SJSA1 (cell line): ENCODE data around the gene PALMD. TPM values are rescaled to one million over a fixed set of nuclear protein-coding genes. Genes with fewer than 3 reads are reported as not detected.

Experiments
- DNase-seq, 2 experiments: peaks; one replicate each; pipeline ENCODE4 v3.0.0-alpha.2; 2015 to 2020; ENCODE audit warnings: low spot score in 2 of 2, low read depth in 1 of 2
- H3K27ac ChIP-seq: fragments of 250-450 bp; sonication (Bioruptor Pico); 2 replicates; pipeline ENCODE4 v1.5.1; 2020; ENCODE audit warnings: mild to moderate bottlenecking, moderate library complexity
- H3K27me3 ChIP-seq: fragments of 250-450 bp; sonication (Bioruptor Pico); replicated peaks from 2 replicates; pipeline ENCODE4 v1.5.1; 2020; ENCODE audit warnings: mild to moderate bottlenecking, moderate library complexity
- H3K36me3 ChIP-seq: fragments of 250-450 bp; sonication (Bioruptor Pico); 2 replicates; pipeline ENCODE4 v1.5.1; 2020; ENCODE audit warnings: mild to moderate bottlenecking
- H3K4me1 ChIP-seq: fragments of 250-450 bp; sonication (Bioruptor Pico); replicated peaks from 2 replicates; pipeline ENCODE4 v1.6.1; 2021; ENCODE audit warnings: mild to moderate bottlenecking
- H3K4me3 ChIP-seq: fragments of 250-450 bp; sonication (Bioruptor Pico); 2 replicates; pipeline ENCODE4 v1.5.1; 2020; ENCODE audit warnings: mild to moderate bottlenecking
- H3K9me3 ChIP-seq: fragments of 250-450 bp; sonication (Bioruptor Pico); replicated peaks from 2 replicates; pipeline ENCODE4 v1.5.1; 2020; ENCODE audit warnings: mild to moderate bottlenecking
- total RNA-seq: library from RNA; depleted of rRNA; stranded (reverse); fragments of >200 nt; shearing (Covaris generic); gene quantifications from 2 replicates; pipeline ENCODE4 v1.2.3, GENCODE V29; 2014

The PALMD gene
- total RNA-seq, 1 experiment from 2014 or later: 9.9 TPM

GRCh38 chr1:99674115-99675064, 28.5 kb downstream of the PALMD start:
- H3K36me3 ChIP-seq: no peaks in the 10 kb centered on the region
- H3K4me1 ChIP-seq: peaks cover 27% of the 10 kb centered on the region
- peak overlapping the region; percentile 28 for H3K27ac ChIP-seq
- H3K9me3 ChIP-seq: no peaks in the 10 kb centered on the region
- no peaks in the 10 kb centered on the region for H3K27me3 ChIP-seq
- peak; percentile 61 to 62 for DNase-seq
- H3K4me3 ChIP-seq: no peak overlapping the region

GRCh38 chr1:99675292-99675691, 29.4 kb downstream of the PALMD start:
- Histone ChIP-seq H3K27ac (peak overlapping the region; percentile 28), H3K36me3 (no peaks in the 10 kb centered on the region), H3K9me3 (no peaks in the 10 kb centered on the region), H3K4me3 (no peak overlapping the region), H3K27me3 (no peaks in the 10 kb centered on the region), H3K4me1 (peaks cover 34% of the 10 kb centered on the region)
- DNase-seq: no peak

- Histone ChIP-seq H3K27ac (no peak overlapping the region), H3K36me3 (no peaks in the 10 kb centered on the region)
- no peak for DNase-seq
These were observed 30.1 kb downstream of the PALMD start for GRCh38 chr1:99675994-99676393.

GRCh38 chr1:99676876-99677275, 31.0 kb downstream of the PALMD start:
- Histone ChIP-seq H3K9me3 (no peaks in the 10 kb centered on the region), H3K4me3 (no peak overlapping the region), H3K27ac (no peak overlapping the region), H3K36me3 (no peaks in the 10 kb centered on the region), H3K4me1 (peaks cover 47% of the 10 kb centered on the region), H3K27me3 (no peaks in the 10 kb centered on the region)
- DNase-seq: no peak

More at GRCh38 chr1:99675994-99676393, 30.1 kb downstream of the PALMD start:
- H3K9me3 ChIP-seq: no peaks in the 10 kb centered on the region
- H3K4me1 ChIP-seq: peaks cover 39% of the 10 kb centered on the region
- no peak overlapping the region for H3K4me3 ChIP-seq
- H3K27me3 ChIP-seq: no peaks in the 10 kb centered on the region

- peaks cover 52% of the 10 kb centered on the region for H3K4me1 ChIP-seq
- H3K9me3 ChIP-seq: no peaks in the 10 kb centered on the region
- no peak for DNase-seq
- no peaks in the 10 kb centered on the region for H3K36me3 ChIP-seq
- no peaks in the 10 kb centered on the region for H3K27me3 ChIP-seq
- no peak overlapping the region for H3K4me3 ChIP-seq
- H3K27ac ChIP-seq: no peak overlapping the region
These were observed 31.5 kb downstream of the PALMD start for GRCh38 chr1:99677416-99677815.

GRCh38 chr1:99680270-99680669, 34.4 kb downstream of the PALMD start:
- Histone ChIP-seq H3K36me3 (no peaks in the 10 kb centered on the region), H3K4me3 (no peak overlapping the region), H3K4me1 (peaks cover 59% of the 10 kb centered on the region), H3K27me3 (no peaks in the 10 kb centered on the region), H3K9me3 (no peaks in the 10 kb centered on the region), H3K27ac (no peak overlapping the region)
- DNase-seq: peak in 1 of 2 experiments; percentile 32

- Histone ChIP-seq H3K9me3 (no peaks in the 10 kb centered on the region), H3K27me3 (no peaks in the 10 kb centered on the region), H3K27ac (peak overlapping the region; percentile 87), H3K4me1 (peaks cover 57% of the 10 kb centered on the region), H3K36me3 (no peaks in the 10 kb centered on the region), H3K4me3 (no peak overlapping the region)
- DNase-seq: peak in 1 of 2 experiments; percentile 59
These were observed 35.7 kb downstream of the PALMD start for GRCh38 chr1:99681583-99681982.

- Histone ChIP-seq H3K9me3 (no peaks in the 10 kb centered on the region), H3K4me3 (no peak overlapping the region), H3K4me1 (peaks cover 57% of the 10 kb centered on the region), H3K27me3 (no peaks in the 10 kb centered on the region), H3K36me3 (no peaks in the 10 kb centered on the region), H3K27ac (peak overlapping the region; percentile 87)
- DNase-seq: peak; percentile 80 to 94
These were observed 36.4 kb downstream of the PALMD start for GRCh38 chr1:99682291-99682751.

- Histone ChIP-seq H3K4me1 (peaks cover 46% of the 10 kb centered on the region), H3K27ac (0 out of 2 replicates have a peak overlapping the region, but pooled peaks have one; percentile 6), H3K9me3 (no peaks in the 10 kb centered on the region), H3K36me3 (no peaks in the 10 kb centered on the region), H3K27me3 (no peaks in the 10 kb centered on the region), H3K4me3 (no peak overlapping the region)
- peak; percentile 78 to 81 for DNase-seq
These were observed 39.7 kb downstream of the PALMD start for GRCh38 chr1:99685516-99686180.

GRCh38 chr1:99691175-99691574, 45.3 kb downstream of the PALMD start:
- peak in 1 of 2 experiments; percentile 14 for DNase-seq
- no peak overlapping the region for H3K4me3 ChIP-seq
- no peak overlapping the region for H3K27ac ChIP-seq
- H3K27me3 ChIP-seq: no peaks in the 10 kb centered on the region
- peaks cover 8% of the 10 kb centered on the region for H3K4me1 ChIP-seq
- H3K36me3 ChIP-seq: no peaks in the 10 kb centered on the region
- no peaks in the 10 kb centered on the region for H3K9me3 ChIP-seq

GRCh38 chr1:99696616-99697015, 50.7 kb downstream of the PALMD start:
- no peaks in the 10 kb centered on the region for H3K9me3 ChIP-seq

GRCh38 chr1:99697580-99697979, 51.7 kb downstream of the PALMD start:
- H3K4me1 ChIP-seq: no peaks in the 10 kb centered on the region

More at GRCh38 chr1:99696616-99697015, 50.7 kb downstream of the PALMD start:
- H3K4me1 ChIP-seq: peaks cover under 1% of the 10 kb centered on the region
- no peaks in the 10 kb centered on the region for H3K27me3 ChIP-seq
- no peak for DNase-seq
- H3K36me3 ChIP-seq: no peaks in the 10 kb centered on the region
- no peak overlapping the region for H3K27ac ChIP-seq
- H3K4me3 ChIP-seq: no peak overlapping the region

GRCh38 chr1:99700020-99700419, 54.1 kb downstream of the PALMD start:
- Histone ChIP-seq H3K27ac (no peak overlapping the region), H3K4me3 (no peak overlapping the region), H3K36me3 (no peaks in the 10 kb centered on the region), H3K27me3 (no peaks in the 10 kb centered on the region), H3K9me3 (no peaks in the 10 kb centered on the region), H3K4me1 (no peaks in the 10 kb centered on the region)
- no peak for DNase-seq

More at GRCh38 chr1:99697580-99697979, 51.7 kb downstream of the PALMD start:
- Histone ChIP-seq H3K4me3 (no peak overlapping the region), H3K27ac (no peak overlapping the region), H3K27me3 (no peaks in the 10 kb centered on the region), H3K9me3 (no peaks in the 10 kb centered on the region), H3K36me3 (no peaks in the 10 kb centered on the region)
- no peak for DNase-seq

GRCh38 chr1:99702221-99702620, 56.3 kb downstream of the PALMD start:
- Histone ChIP-seq H3K4me3 (no peak overlapping the region), H3K36me3 (no peaks in the 10 kb centered on the region), H3K9me3 (no peaks in the 10 kb centered on the region), H3K27ac (no peak overlapping the region), H3K27me3 (no peaks in the 10 kb centered on the region), H3K4me1 (no peaks in the 10 kb centered on the region)
- DNase-seq: no peak
